Panc1 (cell line): Measurements from ENCODE around the gene GPATCH2L. TPM values are rescaled to one million over a fixed set of nuclear protein-coding genes. Genes with fewer than 3 reads are reported as not detected.

ENCODE experiments used
- ATAC-seq: fragments of 200-7000 bp; cut with Tn5 transposase; 2 replicates; pipeline ENCODE4 v1.9.1; 2020; ENCODE audit warnings: mild to moderate bottlenecking, moderate library complexity
- BruUV-seq: library from RNA; stranded (reverse); fragments of 400-500 nt; replicated peaks from 2 replicates; lab custom pipeline; 2021; lab: Mats Ljungman, UMichigan
- CTCF ChIA-PET: fragments of 300-600 bp; sonication (Branson Sonifier 250); formaldehyde crosslinking; loops from one replicate; lab custom pipeline; 2022; ENCODE audit warnings: antibody characterized with exemption; lab: Charles Lee
- POLR2A ChIA-PET: fragments of 300-600 bp; sonication (Branson Sonifier 250); formaldehyde crosslinking; loops from one replicate; lab custom pipeline; 2022; ENCODE audit warnings: antibody characterized with exemption; lab: Charles Lee
- DNase-seq: peaks from one replicate; pipeline ENCODE4 v3.0.0-alpha.2; 2010; ENCODE audit warnings: low read depth, low spot score
- H3K27ac ChIP-seq: 2 replicates; pipeline ENCODE4 v1.5.1; 2011; ENCODE audit warnings: mild to moderate bottlenecking, low read length, inconsistent platforms
- H3K27me3 ChIP-seq: fragments of 200-500 bp; sonication (Bioruptor generic); 2 replicates; pipeline ENCODE4 v1.6.0; 2014; ENCODE audit warnings: low read length, inconsistent platforms; ENCODE audit not compliant: control insufficient read depth, insufficient read depth
- H3K36me3 ChIP-seq: fragments of 200-500 bp; sonication (Bioruptor generic); 2 replicates; pipeline ENCODE4 v1.5.1; 2014; ENCODE audit warnings: inconsistent platforms, mild to moderate bottlenecking, low read length, moderate library complexity; ENCODE audit not compliant: control insufficient read depth, insufficient read depth
- H3K4me1 ChIP-seq: 2 replicates; pipeline ENCODE4 v1.5.1; 2011; ENCODE audit warnings: inconsistent platforms, mild to moderate bottlenecking, low read length, moderate library complexity; ENCODE audit not compliant: control insufficient read depth, insufficient read depth
- H3K4me3 ChIP-seq, 2 experiments: 2 replicates each; pipeline ENCODE4 v1.5.1; 2011 to 2012; ENCODE audit warnings: low read depth in 2 of 2, low read length in 2 of 2, mild to moderate bottlenecking in 2 of 2, inconsistent platforms in 1 of 2, moderate library complexity in 1 of 2
- H3K9me3 ChIP-seq: fragments of 200-500 bp; sonication (Bioruptor generic); 2 replicates; pipeline ENCODE4 v1.5.1; 2014; ENCODE audit warnings: low read depth, mild to moderate bottlenecking, inconsistent platforms, low read length, moderate library complexity; ENCODE audit not compliant: control insufficient read depth, insufficient read depth
- CTCF ChIP-seq: fragments of 450-650 bp; IDR thresholded peaks from 2 replicates; pipeline ENCODE4 v1.5.1; 2017; ENCODE audit warnings: mild to moderate bottlenecking
- POLR2AphosphoS5 ChIP-seq: IDR thresholded peaks from 2 replicates; pipeline ENCODE4 v1.6.1; 2012; ENCODE audit warnings: mild to moderate bottlenecking, low read depth, low read length, moderate library complexity
- REST ChIP-seq, 2 experiments: IDR thresholded peaks; 2 replicates each; pipeline ENCODE4 v1.6.1; 2011 to 2012; ENCODE audit warnings: low read depth in 2 of 2, control low read depth in 1 of 2, low read length in 1 of 2, mild to moderate bottlenecking in 1 of 2, moderate library complexity in 1 of 2; ENCODE audit not compliant: insufficient read depth in 1 of 2
- SIN3A ChIP-seq: IDR thresholded peaks from 2 replicates; pipeline ENCODE4 v1.6.1; 2012; ENCODE audit warnings: low read depth, mild to moderate bottlenecking, low read length, moderate library complexity, borderline replicate concordance; ENCODE audit not compliant: insufficient read depth
- TCF7L2 ChIP-seq: IDR thresholded peaks from 2 replicates; pipeline ENCODE4 v1.6.1; 2011; ENCODE audit warnings: mild to moderate bottlenecking, low read depth, low read length, inconsistent platforms
- in situ Hi-C: cut with HindIII; loops from 2 replicates; pipeline ENCODE4 v1.10.0; 2016; ENCODE audit warnings: low sequenced_read_pairs, low pct_unique_long_range_greater_than_20kb
- intact Hi-C: fragments of 100-400 bp; cut with micrococcal nuclease; formaldehyde crosslinking; loops from one replicate; pipeline ENCODE4 v1.10.0; 2022; ENCODE audit not compliant: unreplicated experiment
- total RNA-seq: library from RNA; stranded (reverse); gene quantifications from one replicate; pipeline ENCODE4 v1.2.1, GENCODE V29; 2021; ENCODE audit not compliant: unreplicated experiment

GPATCH2L gene
- total RNA-seq, 1 experiment from 2014 or later = 35.0 TPM

- BruUV-seq = no TSS peak
- ATAC-seq = no peak
Observed at GRCh38 chr14:76169776-76170175, 18.1 kb downstream of the GPATCH2L start.

GRCh38 chr14:76174982-76175381 is 23.3 kb downstream of the GPATCH2L start:
- DNase-seq = no peak
- intact Hi-C loops (no loop called here), in situ Hi-C loops (no loop called here)
- ChIA-PET CTCF (no interaction called here), POLR2A (no interaction called here)
- ATAC-seq = no peak
- H3K4me1 ChIP-seq = no peaks in the 10 kb centered on the region
- H3K4me3 ChIP-seq = no peak overlapping the region
- no peak for TF ChIP-seq REST (IDR thresholded peaks at IDR 0.05; ENCODE audit: insufficient read depth in 1 of 2, low read depth in 2 of 2, low read length in 1 of 2)
- no peak for TF ChIP-seq CTCF
- TF ChIP-seq TCF7L2 = no peak
- BruUV-seq = no TSS peak
- H3K36me3 ChIP-seq = peaks cover 27% of the 10 kb centered on the region
- H3K27ac ChIP-seq = no peak overlapping the region
- no peaks in the 10 kb centered on the region for H3K27me3 ChIP-seq
- no peaks in the 10 kb centered on the region for H3K9me3 ChIP-seq

More at GRCh38 chr14:76169776-76170175, 18.1 kb downstream of the GPATCH2L start:
- CTCF ChIA-PET = no interaction called here
- H3K27me3 ChIP-seq = no peaks in the 10 kb centered on the region
- H3K9me3 ChIP-seq = no peaks in the 10 kb centered on the region
- peaks cover 20% of the 10 kb centered on the region for H3K36me3 ChIP-seq
- intact Hi-C loops (no loop called here), in situ Hi-C loops (no loop called here)
- no peaks in the 10 kb centered on the region for H3K4me1 ChIP-seq
- no peak overlapping the region for H3K4me3 ChIP-seq
- TF ChIP-seq POLR2AphosphoS5 (no peak), REST (IDR thresholded peaks at IDR 0.05; ENCODE audit: insufficient read depth in 1 of 2, low read depth in 2 of 2, low read length in 1 of 2) (no peak), SIN3A (no peak), TCF7L2 (no peak), CTCF (no peak)
- no peak overlapping the region for H3K27ac ChIP-seq
- DNase-seq = no peak
- POLR2A ChIA-PET = no interaction called here
